SU-DHL-6 (cell line): ENCODE results near the gene RAB43.

Experiments used
- H2AFZ ChIP-seq: fragments of 200-600 bp; sonication (generic); 2 replicates; pipeline ENCODE4 v1.6.1; 2014; ENCODE audit warnings: low read depth, mild to moderate bottlenecking, moderate library complexity, mixed read lengths, antibody characterized with exemption, low read length; ENCODE audit not compliant: severe bottlenecking
- H3F3A ChIP-seq: fragments of 200-600 bp; shearing (Covaris generic); 2 replicates; pipeline ENCODE4 v1.6.0; 2016; ENCODE audit warnings: antibody characterized with exemption, mild to moderate bottlenecking; ENCODE audit not compliant: insufficient read depth
- H3K27ac ChIP-seq: fragments of 200-600 bp; sonication (generic); 2 replicates; pipeline ENCODE4 v1.5.1; 2016; ENCODE audit warnings: low read depth, mild to moderate bottlenecking, low read length, moderate library complexity, mixed read lengths
- H3K27me3 ChIP-seq: fragments of 200-600 bp; sonication (generic), shearing (Covaris generic); 2 replicates; pipeline ENCODE4 v1.6.0; 2014; ENCODE audit warnings: mild to moderate bottlenecking, low read length
- H3K36me3 ChIP-seq: fragments of 200-600 bp; sonication (generic); 2 replicates; pipeline ENCODE4 v1.6.1; 2014; ENCODE audit warnings: mild to moderate bottlenecking, low read length, mixed read lengths
- H3K4me2 ChIP-seq: fragments of 300-600, 200-600 bp; shearing (Covaris generic), sonication (generic); 2 replicates; pipeline ENCODE4 v1.6.0; 2014; ENCODE audit warnings: low read length, low read depth, mild to moderate bottlenecking; ENCODE audit not compliant: poor library complexity, severe bottlenecking
- H3K4me3 ChIP-seq: fragments of 200-600 bp; sonication (generic); 2 replicates; pipeline ENCODE4 v1.5.1; 2014; ENCODE audit warnings: antibody characterized with exemption, low read length, mild to moderate bottlenecking, mixed read lengths; ENCODE audit not compliant: insufficient read depth, poor library complexity, severe bottlenecking
- H3K79me2 ChIP-seq: fragments of 200-600 bp; sonication (generic); 2 replicates; pipeline ENCODE4 v1.6.1; 2014; ENCODE audit warnings: mild to moderate bottlenecking, low read length, moderate library complexity; ENCODE audit not compliant: insufficient read depth
- H3K9ac ChIP-seq: fragments of 200-600 bp; sonication (generic); 2 replicates; pipeline ENCODE4 v1.7.0; 2014; ENCODE audit warnings: mild to moderate bottlenecking, low read length
- H3K9me2 ChIP-seq: fragments of 200-600 bp; sonication (generic); replicated peaks from 2 replicates; pipeline ENCODE4 v1.6.1; 2014; ENCODE audit warnings: low read length; ENCODE audit not compliant: insufficient read depth
- H3K9me3 ChIP-seq: fragments of 200-600 bp; sonication (generic); 2 replicates; pipeline ENCODE4 v1.6.1; 2014; ENCODE audit warnings: low read length, mixed read lengths; ENCODE audit not compliant: insufficient read depth
- H4K20me1 ChIP-seq: fragments of 200-600 bp; sonication (generic); 2 replicates; pipeline ENCODE4 v1.6.1; 2014; ENCODE audit warnings: low read depth, mild to moderate bottlenecking, antibody characterized with exemption, low read length, moderate library complexity, mixed read lengths
- EZH2phosphoT487 ChIP-seq: fragments of 200-600 bp; sonication (generic), shearing (Covaris generic); conservative IDR thresholded peaks from 2 replicates; pipeline ENCODE4 v1.6.1; 2018; ENCODE audit warnings: mild to moderate bottlenecking, antibody characterized with exemption, low read length, moderate library complexity, mixed read lengths
- TF ChIP-seq, protein P1 (sequence below): fragments of 200-600 bp; sonication (generic); IDR thresholded peaks from one replicate; pipeline ENCODE4 v1.5.1; 2017; ENCODE audit warnings: antibody characterized with exemption, mild to moderate bottlenecking, low read length, moderate library complexity; ENCODE audit not compliant: insufficient read depth, poor library complexity, severe bottlenecking

The RAB43 gene

GRCh38 chr3:129104498-129105079, 17.0 kb downstream of the RAB43 start:
- H3K27ac ChIP-seq = no peak overlapping the region
- no peaks in the 10 kb centered on the region for H3K9me3 ChIP-seq
- H3K27me3 ChIP-seq = no peaks in the 10 kb centered on the region
- TF ChIP-seq, protein P1, sequence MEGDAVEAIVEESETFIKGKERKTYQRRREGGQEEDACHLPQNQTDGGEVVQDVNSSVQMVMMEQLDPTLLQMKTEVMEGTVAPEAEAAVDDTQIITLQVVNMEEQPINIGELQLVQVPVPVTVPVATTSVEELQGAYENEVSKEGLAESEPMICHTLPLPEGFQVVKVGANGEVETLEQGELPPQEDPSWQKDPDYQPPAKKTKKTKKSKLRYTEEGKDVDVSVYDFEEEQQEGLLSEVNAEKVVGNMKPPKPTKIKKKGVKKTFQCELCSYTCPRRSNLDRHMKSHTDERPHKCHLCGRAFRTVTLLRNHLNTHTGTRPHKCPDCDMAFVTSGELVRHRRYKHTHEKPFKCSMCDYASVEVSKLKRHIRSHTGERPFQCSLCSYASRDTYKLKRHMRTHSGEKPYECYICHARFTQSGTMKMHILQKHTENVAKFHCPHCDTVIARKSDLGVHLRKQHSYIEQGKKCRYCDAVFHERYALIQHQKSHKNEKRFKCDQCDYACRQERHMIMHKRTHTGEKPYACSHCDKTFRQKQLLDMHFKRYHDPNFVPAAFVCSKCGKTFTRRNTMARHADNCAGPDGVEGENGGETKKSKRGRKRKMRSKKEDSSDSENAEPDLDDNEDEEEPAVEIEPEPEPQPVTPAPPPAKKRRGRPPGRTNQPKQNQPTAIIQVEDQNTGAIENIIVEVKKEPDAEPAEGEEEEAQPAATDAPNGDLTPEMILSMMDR = no peak
- no peak for TF ChIP-seq EZH2phosphoT487
- H4K20me1 ChIP-seq = no peaks in the 10 kb centered on the region
- no peaks in the 10 kb centered on the region for H3F3A ChIP-seq
- H3K36me3 ChIP-seq = no peaks in the 10 kb centered on the region
- H3K9me2 ChIP-seq = no peaks in the 10 kb centered on the region
- H3K4me3 ChIP-seq = no peak overlapping the region
- no peak overlapping the region for H2AFZ ChIP-seq
- no peak overlapping the region for H3K9ac ChIP-seq
- H3K79me2 ChIP-seq = no peaks in the 10 kb centered on the region
- H3K4me2 ChIP-seq = no peak overlapping the region

DNA sequence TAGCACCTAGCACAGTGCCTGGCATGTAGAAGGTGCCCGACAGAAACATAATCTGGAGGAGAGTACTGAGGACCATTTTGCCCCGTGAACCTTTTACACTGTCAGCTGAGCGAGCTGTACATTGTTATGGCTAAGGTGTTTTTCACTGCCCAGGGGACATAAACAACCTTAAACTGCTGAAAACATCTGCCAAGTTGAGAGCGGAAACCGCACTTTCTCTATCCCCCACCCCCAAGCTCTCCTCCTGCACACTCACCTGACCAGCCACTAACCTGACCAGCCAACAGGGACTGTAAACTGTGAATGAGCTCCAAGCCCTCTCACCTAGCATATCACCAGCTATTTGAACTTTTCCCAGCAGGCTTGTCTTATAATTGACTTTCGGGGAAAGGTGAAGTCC, 17.6 kb downstream of the RAB43 start:
- TF ChIP-seq EZH2phosphoT487 = no peak
- TF ChIP-seq, protein P1 = no peak
- H3K27me3 ChIP-seq = no peaks in the 10 kb centered on the region
- no peak overlapping the region for H3K4me2 ChIP-seq
- H3K9me2 ChIP-seq = no peaks in the 10 kb centered on the region
- H3K9me3 ChIP-seq = no peaks in the 10 kb centered on the region
- H3K9ac ChIP-seq = no peak overlapping the region
- H3K4me3 ChIP-seq = no peak overlapping the region
- no peaks in the 10 kb centered on the region for H4K20me1 ChIP-seq
- no peaks in the 10 kb centered on the region for H3K79me2 ChIP-seq
- no peak overlapping the region for H3K27ac ChIP-seq
- H3F3A ChIP-seq = no peaks in the 10 kb centered on the region
- no peak overlapping the region for H2AFZ ChIP-seq
- H3K36me3 ChIP-seq = no peaks in the 10 kb centered on the region

- Histone ChIP-seq H3K4me2 (no peak overlapping the region), H4K20me1 (no peaks in the 10 kb centered on the region), H3K27ac (no peak overlapping the region), H3K27me3 (no peaks in the 10 kb centered on the region), H3K4me3 (no peak overlapping the region), H3K36me3 (no peaks in the 10 kb centered on the region), H3K9me2 (no peaks in the 10 kb centered on the region), H3F3A (no peaks in the 10 kb centered on the region), H3K9ac (no peak overlapping the region), H2AFZ (no peak overlapping the region), H3K9me3 (no peaks in the 10 kb centered on the region), H3K79me2 (no peaks in the 10 kb centered on the region)
- TF ChIP-seq, protein P1 = no peak
- no peak for TF ChIP-seq EZH2phosphoT487
Observed at GRCh38 chr3:129103296-129103695, 18.3 kb downstream of the RAB43 start.
